ENCODE data around the gene ITPKB.

DNA sequence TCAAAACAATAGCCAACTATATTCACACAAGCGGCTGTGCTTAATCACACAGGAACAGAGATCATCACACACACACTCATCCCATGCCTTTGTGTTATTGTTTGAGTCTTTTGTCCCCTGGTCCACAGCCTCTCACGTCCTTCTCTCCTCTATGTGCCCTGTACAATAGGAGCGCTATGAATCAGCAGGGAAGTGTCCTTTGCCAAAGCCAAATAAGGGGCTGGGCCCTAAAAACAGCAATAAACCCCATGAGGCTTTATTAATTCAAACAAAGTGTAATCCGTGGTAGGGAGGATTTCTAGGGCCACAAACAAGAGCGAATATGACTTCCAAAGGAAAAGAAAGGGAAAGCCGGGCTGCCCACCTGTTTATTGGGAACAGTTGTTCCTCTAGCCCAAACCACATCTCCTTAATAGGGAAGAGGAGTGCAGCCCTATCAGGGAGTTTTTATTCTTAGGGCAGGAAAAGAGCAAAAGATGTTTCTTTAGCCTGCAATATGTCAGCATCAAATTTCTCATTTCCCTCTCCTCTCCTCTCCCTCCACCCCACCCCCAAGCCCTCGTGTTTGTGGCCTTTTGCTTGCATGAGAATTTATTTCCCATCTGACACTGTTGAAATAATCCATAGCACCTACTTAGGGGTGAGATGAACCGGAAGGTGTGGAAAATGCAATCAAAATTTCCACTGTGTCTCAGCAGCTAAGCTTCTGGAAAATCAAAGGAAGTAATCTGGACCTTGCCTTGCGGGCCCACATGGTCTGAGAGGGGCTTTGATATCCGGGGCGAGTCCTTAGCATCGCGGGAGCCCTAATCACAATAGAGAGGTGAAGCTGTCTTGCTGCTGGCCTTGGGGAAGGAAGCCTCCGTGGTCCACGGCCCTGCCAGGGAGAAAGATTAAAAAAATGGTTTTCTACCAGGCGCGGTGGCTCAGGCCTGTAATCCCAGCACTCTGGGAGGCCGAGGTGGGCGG is 45.3 kb upstream of the ITPKB start:
- TF ChIP-seq, protein P1, sequence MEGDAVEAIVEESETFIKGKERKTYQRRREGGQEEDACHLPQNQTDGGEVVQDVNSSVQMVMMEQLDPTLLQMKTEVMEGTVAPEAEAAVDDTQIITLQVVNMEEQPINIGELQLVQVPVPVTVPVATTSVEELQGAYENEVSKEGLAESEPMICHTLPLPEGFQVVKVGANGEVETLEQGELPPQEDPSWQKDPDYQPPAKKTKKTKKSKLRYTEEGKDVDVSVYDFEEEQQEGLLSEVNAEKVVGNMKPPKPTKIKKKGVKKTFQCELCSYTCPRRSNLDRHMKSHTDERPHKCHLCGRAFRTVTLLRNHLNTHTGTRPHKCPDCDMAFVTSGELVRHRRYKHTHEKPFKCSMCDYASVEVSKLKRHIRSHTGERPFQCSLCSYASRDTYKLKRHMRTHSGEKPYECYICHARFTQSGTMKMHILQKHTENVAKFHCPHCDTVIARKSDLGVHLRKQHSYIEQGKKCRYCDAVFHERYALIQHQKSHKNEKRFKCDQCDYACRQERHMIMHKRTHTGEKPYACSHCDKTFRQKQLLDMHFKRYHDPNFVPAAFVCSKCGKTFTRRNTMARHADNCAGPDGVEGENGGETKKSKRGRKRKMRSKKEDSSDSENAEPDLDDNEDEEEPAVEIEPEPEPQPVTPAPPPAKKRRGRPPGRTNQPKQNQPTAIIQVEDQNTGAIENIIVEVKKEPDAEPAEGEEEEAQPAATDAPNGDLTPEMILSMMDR (conservative IDR thresholded peaks at IDR 0.05; ENCODE audit: low read depth, low read length) = no peak
- no peak for TF ChIP-seq EZH2 (IDR thresholded peaks at IDR 0.05; ENCODE audit: low read length, unreplicated experiment)
- TF ChIP-seq EZH2phosphoT487 (IDR thresholded peaks at IDR 0.05; ENCODE audit: borderline replicate concordance, low read length) = no peak

All from PC-3 (cell line).